HG03469 (cell line): ENCODE data around the gene TMEM236.

Source experiments
- ATAC-seq: cut with Tn5 transposase; IDR thresholded peaks from one replicate; pipeline ENCODE4 v1.9.1; 2021; ENCODE audit warnings: mild to moderate bottlenecking, moderate library complexity, moderate number of reproducible peaks; ENCODE audit not compliant: unreplicated experiment

Gene TMEM236

DNA sequence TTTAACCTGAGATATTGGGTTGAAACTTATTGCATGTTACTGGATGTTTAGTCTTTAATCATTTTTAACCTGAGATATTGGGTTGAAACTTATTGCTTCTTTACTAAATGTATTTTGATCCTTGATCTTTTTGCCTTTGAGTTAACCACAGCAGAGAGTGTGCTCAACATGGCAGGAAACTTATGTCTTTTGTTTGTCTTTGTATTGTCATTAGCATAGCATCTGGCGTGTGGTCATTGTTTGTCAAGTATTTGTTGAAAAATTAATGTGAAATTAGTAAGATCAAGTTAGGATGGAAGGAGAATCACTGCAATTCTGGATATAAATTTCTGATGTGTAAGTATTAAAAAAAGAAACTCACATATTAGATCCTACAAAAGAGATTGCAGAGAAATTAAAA is 65.3 kb downstream of the TMEM236 start:
- ATAC-seq = no peak

- ATAC-seq = no peak
Observed at GRCh38 chr10:17817790-17818189, 65.8 kb downstream of the TMEM236 start.

GRCh38 chr10:17819836-17820235 is 67.8 kb downstream of the TMEM236 start:
- no peak for ATAC-seq

DNA sequence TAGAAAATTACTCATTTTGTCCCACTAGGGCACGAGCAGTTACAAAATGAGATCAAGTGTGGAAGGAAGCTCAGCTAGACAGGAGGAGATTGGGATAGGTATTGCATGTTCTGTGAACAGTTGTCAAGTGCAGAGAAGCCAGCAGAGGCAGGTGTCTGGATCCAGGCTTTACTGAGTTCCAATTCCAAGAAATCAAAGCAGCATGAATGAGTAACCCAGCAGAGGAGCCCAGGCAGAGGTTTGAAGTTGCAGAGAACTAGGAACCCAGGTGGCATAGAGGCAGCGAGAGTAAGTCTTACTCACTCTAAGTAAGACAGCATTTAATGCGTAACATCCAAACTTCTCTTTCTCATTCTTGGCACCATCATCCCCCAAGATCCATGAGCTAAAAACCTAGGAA is 68.9 kb downstream of the TMEM236 start:
- ATAC-seq = no peak

DNA sequence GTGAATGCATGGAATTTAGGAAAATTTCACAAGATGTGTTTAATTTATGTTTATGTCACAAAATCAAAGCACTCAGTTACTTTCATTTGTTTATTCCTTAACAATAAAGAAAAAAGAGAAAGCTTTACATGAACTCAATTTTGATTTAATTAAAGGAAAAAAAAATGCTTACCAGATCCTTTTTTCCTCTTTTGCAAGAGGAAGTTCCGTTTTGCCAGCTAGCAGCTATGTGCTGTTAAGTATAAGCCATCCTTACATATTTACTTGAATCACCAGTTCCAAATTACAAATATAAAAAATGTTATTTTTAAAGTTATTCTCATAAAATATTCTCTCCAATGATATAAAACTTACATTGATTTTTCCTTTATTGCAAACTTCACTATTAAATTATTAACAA is 69.9 kb downstream of the TMEM236 start:
- no peak for ATAC-seq

DNA sequence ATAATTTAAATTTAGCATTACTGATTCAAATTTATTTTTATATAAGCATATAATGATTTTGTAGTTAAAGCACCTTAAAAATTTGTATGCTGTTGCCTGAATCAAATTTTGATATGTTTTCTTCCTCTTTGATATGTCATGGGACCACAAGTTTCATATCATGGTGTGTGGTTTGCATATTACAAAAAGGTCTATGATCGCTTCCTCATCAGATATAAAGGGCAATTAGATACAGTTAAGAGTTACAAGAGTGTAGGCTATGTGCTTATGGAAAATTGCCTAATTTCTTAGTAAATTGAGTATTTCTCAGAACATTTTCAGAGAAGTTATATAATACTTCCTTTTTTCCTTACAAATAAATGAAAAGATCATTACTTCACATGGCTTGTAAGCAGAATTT is 79.3 kb downstream of the TMEM236 start:
- ATAC-seq = no peak

DNA sequence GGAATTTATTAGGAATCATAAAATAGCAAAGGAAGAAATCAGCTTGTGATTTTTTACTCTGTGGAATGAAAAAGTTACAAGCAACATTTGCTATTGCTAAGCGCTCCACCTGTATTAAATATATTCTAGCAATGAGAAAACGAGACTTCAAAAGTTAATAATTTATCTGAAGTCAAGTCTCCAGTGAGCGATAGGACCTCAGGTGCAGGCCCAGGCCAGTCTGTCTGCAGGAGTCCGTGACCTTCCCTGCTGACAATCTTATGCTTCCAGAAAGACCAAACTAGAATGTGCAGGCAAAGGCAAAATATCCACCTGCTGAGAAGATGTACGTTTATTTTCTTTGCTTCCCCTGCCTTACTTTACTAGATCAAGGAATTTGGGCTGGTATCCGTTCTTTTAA is 79.9 kb downstream of the TMEM236 start:
- ATAC-seq = no peak

DNA sequence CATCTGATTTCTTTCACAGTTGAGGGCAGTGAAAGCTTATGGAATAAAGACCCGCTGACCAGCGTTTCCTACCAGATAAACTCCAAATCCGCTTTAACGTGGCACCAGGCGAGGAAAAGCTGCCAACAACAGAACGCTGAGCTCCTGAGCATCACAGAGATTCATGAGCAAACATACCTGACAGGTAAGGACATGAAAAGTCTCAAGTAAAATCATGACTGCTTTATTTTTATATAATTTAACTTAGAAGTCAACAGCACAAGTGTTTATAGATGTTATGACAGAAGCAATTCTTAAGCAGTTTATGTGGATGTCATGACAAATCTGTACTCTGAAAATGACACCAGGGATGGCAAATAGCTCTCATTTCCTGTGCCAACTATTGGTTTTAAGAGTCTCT is 81.7 kb downstream of the TMEM236 start:
- ATAC-seq = no peak

DNA sequence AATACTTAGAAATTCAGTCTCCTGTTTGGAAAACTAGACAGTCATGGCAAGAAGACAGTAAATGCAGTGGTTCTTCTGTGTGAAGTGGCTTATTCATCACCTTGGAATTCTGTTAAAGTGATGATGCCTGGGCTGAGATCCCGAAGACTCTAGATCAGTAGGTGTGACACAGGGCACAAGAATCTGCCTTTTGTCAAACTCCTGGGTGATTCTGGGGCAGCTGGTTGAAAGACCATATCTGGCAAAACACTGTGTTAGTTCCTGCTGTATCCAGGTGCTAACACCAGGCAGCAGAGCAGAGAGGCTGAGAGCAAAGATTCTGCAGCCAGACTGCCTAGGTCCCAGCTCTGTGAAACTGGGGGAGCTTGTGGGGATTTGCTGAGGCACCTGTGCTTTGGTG is 83.7 kb downstream of the TMEM236 start:
- ATAC-seq = no peak

GRCh38 chr10:17836942-17837341 is 84.9 kb downstream of the TMEM236 start:
- no peak for ATAC-seq

DNA sequence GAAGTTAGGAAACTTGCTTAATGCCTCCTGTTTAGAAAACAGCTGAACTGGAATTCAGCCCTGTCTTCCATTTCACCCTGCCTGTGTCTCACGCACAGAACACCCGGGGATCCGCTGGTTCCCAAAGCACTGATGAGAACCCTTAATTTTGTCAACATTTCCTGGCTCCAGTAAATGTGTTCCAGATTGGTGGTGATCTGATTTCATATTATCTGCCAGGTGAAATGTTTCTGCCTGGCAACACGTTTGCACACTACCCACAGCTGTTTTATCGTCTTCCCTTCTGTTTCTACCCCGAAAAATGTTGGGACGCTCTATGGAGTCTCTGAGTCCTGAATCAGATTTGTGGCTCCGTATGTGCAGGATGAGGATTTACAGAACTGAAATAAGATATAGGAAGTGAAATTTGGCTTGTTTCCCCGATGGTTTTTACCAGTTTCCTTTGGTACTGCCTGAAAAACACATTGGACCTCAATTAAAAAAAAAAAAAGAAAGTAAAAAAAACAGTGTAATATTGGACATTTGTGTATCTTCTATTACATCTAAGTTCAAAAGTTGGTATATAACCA is 86.2 kb downstream of the TMEM236 start:
- ATAC-seq = no peak

GRCh38 chr10:17841050-17841449 is 89.0 kb downstream of the TMEM236 start:
- no peak for ATAC-seq

DNA sequence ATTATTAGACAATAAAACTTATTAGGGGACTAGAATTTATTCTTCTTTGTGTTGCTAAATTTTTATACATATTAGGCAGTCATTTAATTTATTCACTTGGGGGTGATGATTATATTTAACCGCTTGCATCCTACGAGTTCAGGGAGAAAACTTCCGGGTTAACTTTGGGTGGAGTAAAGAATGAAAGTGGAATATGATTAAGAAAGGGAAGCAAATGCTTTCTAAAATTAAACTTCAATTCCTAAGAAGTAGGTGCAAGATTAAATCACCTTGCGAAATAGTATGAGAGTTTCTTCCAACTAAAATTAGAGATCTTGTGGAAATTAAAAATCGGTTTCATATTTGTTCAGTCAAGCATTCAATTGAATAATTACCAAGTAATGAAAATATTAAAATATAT is 90.6 kb downstream of the TMEM236 start:
- ATAC-seq = no peak

- ATAC-seq = no peak
Observed at GRCh38 chr10:17847585-17848296, 95.7 kb downstream of the TMEM236 start.

DNA sequence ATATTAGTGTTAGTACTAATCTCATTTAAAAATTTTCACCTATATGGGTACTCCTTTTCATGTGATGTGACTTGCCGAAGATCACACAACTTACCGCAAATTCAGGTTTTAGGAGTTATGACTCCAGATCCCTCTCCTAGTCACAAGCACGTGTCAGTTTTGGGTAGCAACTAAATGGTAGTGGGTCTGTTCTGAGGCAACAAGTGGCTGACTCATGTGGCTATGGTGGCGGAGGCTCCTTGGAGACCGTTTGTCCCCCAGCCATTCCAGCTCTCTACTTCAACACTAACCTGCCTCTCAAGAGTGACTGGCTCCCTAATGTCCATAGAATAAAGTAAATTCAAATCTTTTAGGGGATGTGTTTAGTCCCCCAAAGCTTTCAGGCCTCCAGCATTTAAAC is 96.6 kb downstream of the TMEM236 start:
- ATAC-seq = no peak
